Endothelial cell (in vitro differentiated cells): ENCODE data around the gene LYPLAL1. TPM values are rescaled to one million over a fixed set of nuclear protein-coding genes. Genes with fewer than 3 reads are reported as not detected.

ENCODE experiments used
- DNase-seq: peaks from one replicate; pipeline ENCODE4 v3.0.0; 2021; ENCODE audit warnings: low spot score
- H3K27ac Mint-ChIP-seq: one replicate; pipeline ENCODE4 v1.8.0; 2021; ENCODE audit warnings: mixed read lengths, inconsistent platforms; ENCODE audit not compliant: unreplicated experiment
- H3K27me3 Mint-ChIP-seq: one replicate; pipeline ENCODE4 v1.8.0; 2021; ENCODE audit warnings: mild to moderate bottlenecking, moderate library complexity, mixed read lengths, inconsistent platforms; ENCODE audit not compliant: unreplicated experiment
- H3K36me3 Mint-ChIP-seq: one replicate; pipeline ENCODE4 v1.8.0; 2021; ENCODE audit warnings: mild to moderate bottlenecking, low read depth, mixed read lengths, inconsistent platforms; ENCODE audit not compliant: unreplicated experiment
- H3K4me1 Mint-ChIP-seq: one replicate; pipeline ENCODE4 v1.8.0; 2021; ENCODE audit warnings: mild to moderate bottlenecking, mixed read lengths, inconsistent platforms; ENCODE audit not compliant: unreplicated experiment
- H3K4me3 Mint-ChIP-seq: one replicate; pipeline ENCODE4 v1.8.0; 2021; ENCODE audit warnings: mild to moderate bottlenecking, mixed read lengths, inconsistent platforms; ENCODE audit not compliant: unreplicated experiment
- H3K9me3 Mint-ChIP-seq: one replicate; pipeline ENCODE4 v1.8.0; 2021; ENCODE audit warnings: mixed read lengths, inconsistent platforms; ENCODE audit not compliant: unreplicated experiment
- CTCF ChIP-seq: fragments of 200-600 bp; sonication (generic); IDR thresholded peaks from one replicate; pipeline ENCODE4 v1.5.0; 2021; ENCODE audit warnings: antibody characterized with exemption; ENCODE audit not compliant: unreplicated experiment
- total RNA-seq: library from RNA; stranded (reverse); fragmentation: NEBNext Ultra II Directional; extraction: Animal tissue kit (Norgen Biotek cat#: 25700); gene quantifications from one replicate; pipeline ENCODE4 v1.2.1, GENCODE V29; 2021; ENCODE audit not compliant: unreplicated experiment

LYPLAL1 gene
- total RNA-seq, 1 donor from 2014 or later: 20.7 TPM

- Mint-ChIP-seq H3K4me1 (no peaks in the 10 kb centered on the region), H3K27ac (no peak overlapping the region), H3K36me3 (no peaks in the 10 kb centered on the region), H3K27me3 (no peaks in the 10 kb centered on the region), H3K4me3 (no peak overlapping the region), H3K9me3 (no peaks in the 10 kb centered on the region)
- TF ChIP-seq CTCF: no peak
- no peak for DNase-seq
Observed at GRCh38 chr1:219160967-219161366, 12.7 kb upstream of the LYPLAL1 start.

- Mint-ChIP-seq H3K36me3 (no peaks in the 10 kb centered on the region), H3K27me3 (no peaks in the 10 kb centered on the region), H3K9me3 (no peaks in the 10 kb centered on the region), H3K4me1 (no peaks in the 10 kb centered on the region), H3K27ac (no peak overlapping the region), H3K4me3 (no peak overlapping the region)
- no peak for TF ChIP-seq CTCF
- no peak for DNase-seq
Observed at GRCh38 chr1:219161371-219161770, 12.3 kb upstream of the LYPLAL1 start.

GRCh38 chr1:219163401-219163954 is 10.2 kb upstream of the LYPLAL1 start:
- TF ChIP-seq CTCF: no peak
- no peak overlapping the region for H3K4me3 Mint-ChIP-seq
- no peak overlapping the region for H3K27ac Mint-ChIP-seq
- no peaks in the 10 kb centered on the region for H3K36me3 Mint-ChIP-seq
- no peaks in the 10 kb centered on the region for H3K27me3 Mint-ChIP-seq
- DNase-seq: no peak
- no peaks in the 10 kb centered on the region for H3K9me3 Mint-ChIP-seq
- H3K4me1 Mint-ChIP-seq: no peaks in the 10 kb centered on the region

- no peak for DNase-seq
- Mint-ChIP-seq H3K9me3 (no peaks in the 10 kb centered on the region), H3K4me3 (no peak overlapping the region), H3K27ac (no peak overlapping the region), H3K36me3 (no peaks in the 10 kb centered on the region), H3K4me1 (peaks cover 12% of the 10 kb centered on the region), H3K27me3 (no peaks in the 10 kb centered on the region)
- no peak for TF ChIP-seq CTCF
Observed at GRCh38 chr1:219171192-219171935, 2.3 kb upstream of the LYPLAL1 start.

GRCh38 chr1:219172821-219173220 is 857 bp upstream of the LYPLAL1 start:
- Mint-ChIP-seq H3K4me3 (no peak overlapping the region), H3K4me1 (peaks cover 12% of the 10 kb centered on the region), H3K36me3 (no peaks in the 10 kb centered on the region), H3K9me3 (no peaks in the 10 kb centered on the region), H3K27me3 (no peaks in the 10 kb centered on the region), H3K27ac (no peak overlapping the region)
- TF ChIP-seq CTCF: no peak
- no peak for DNase-seq
